GM23338 (cell line): ENCODE measurements around the gene ATP5MC2. TPM values are rescaled to one million over a fixed set of nuclear protein-coding genes. Genes with fewer than 3 reads are reported as not detected.

Source experiments
- ATAC-seq: fragments of 200-7000 bp; cut with Tn5 transposase; 3 replicates; pipeline ENCODE4 v1.9.1; 2020
- DNase-seq: peaks from one replicate; pipeline ENCODE4 v3.0.0-alpha.2; 2015; ENCODE audit warnings: low spot score
- H2AFZ ChIP-seq: fragments of 200-600 bp; sonication (generic); 2 replicates; pipeline ENCODE4 v1.8.0; 2016; ENCODE audit warnings: antibody characterized with exemption, mild to moderate bottlenecking, moderate library complexity
- H3F3A ChIP-seq: fragments of 200-600 bp; sonication (generic); replicated peaks from 2 replicates; pipeline ENCODE4 v1.8.0; 2017; ENCODE audit warnings: antibody characterized with exemption, mixed run types, low read depth
- H3K27ac ChIP-seq: fragments of 200-600 bp; sonication (generic); 2 replicates; pipeline ENCODE4 v1.6.1; 2016; ENCODE audit warnings: low read depth
- H3K27me3 ChIP-seq: fragments of 200-600 bp; sonication (generic); 2 replicates; pipeline ENCODE4 v1.8.0; 2016; ENCODE audit warnings: mild to moderate bottlenecking, mixed run types, moderate library complexity; ENCODE audit not compliant: insufficient read depth
- H3K36me3 ChIP-seq: fragments of 200-600 bp; sonication (generic); 2 replicates; pipeline ENCODE4 v1.8.0; 2016; ENCODE audit warnings: mild to moderate bottlenecking; ENCODE audit not compliant: insufficient read depth
- H3K4me1 ChIP-seq: fragments of 200-600 bp; sonication (generic); 2 replicates; pipeline ENCODE4 v1.8.0; 2016; ENCODE audit warnings: mild to moderate bottlenecking, moderate library complexity; ENCODE audit not compliant: insufficient read depth
- H3K4me2 ChIP-seq: fragments of 200-600 bp; sonication (generic); 2 replicates; pipeline ENCODE4 v1.7.1; 2017; ENCODE audit warnings: mixed run types
- H3K4me3 ChIP-seq: fragments of 200-600 bp; sonication (generic); 2 replicates; pipeline ENCODE4 v1.6.1; 2016; ENCODE audit warnings: mixed run types
- H3K79me2 ChIP-seq: fragments of 200-600 bp; sonication (generic); replicated peaks from 2 replicates; pipeline ENCODE4 v1.8.0; 2017; ENCODE audit warnings: mild to moderate bottlenecking; ENCODE audit not compliant: insufficient read depth
- H3K9me2 ChIP-seq: fragments of 200-600 bp; sonication (generic); 2 replicates; pipeline ENCODE4 v1.8.0; 2017; ENCODE audit not compliant: insufficient read depth
- H4K20me1 ChIP-seq: fragments of 200-600 bp; sonication (generic); replicated peaks from 2 replicates; pipeline ENCODE4 v1.8.0; 2017; ENCODE audit warnings: mild to moderate bottlenecking; ENCODE audit not compliant: insufficient read depth
- H3K27ac Mint-ChIP-seq: 2 replicates; pipeline ENCODE4 v1.8.0; 2020; ENCODE audit warnings: inconsistent platforms, mild to moderate bottlenecking, moderate library complexity, mixed read lengths
- H3K27me3 Mint-ChIP-seq: 3 replicates; pipeline ENCODE4 v1.8.0; 2022; ENCODE audit warnings: low read depth, mild to moderate bottlenecking, moderate library complexity, mixed read lengths, inconsistent platforms; ENCODE audit not compliant: insufficient read depth, poor library complexity
- H3K36me3 Mint-ChIP-seq: 3 replicates; pipeline ENCODE4 v1.8.0; 2021; ENCODE audit warnings: low read depth, mild to moderate bottlenecking, inconsistent platforms, moderate library complexity, mixed read lengths
- H3K4me1 Mint-ChIP-seq: 3 replicates; pipeline ENCODE4 v1.8.0; 2020; ENCODE audit warnings: mild to moderate bottlenecking, inconsistent platforms, mixed read lengths
- H3K4me3 Mint-ChIP-seq: 3 replicates; pipeline ENCODE4 v1.8.0; 2021; ENCODE audit warnings: moderate library complexity, mild to moderate bottlenecking, inconsistent platforms, mixed read lengths
- H3K9me3 Mint-ChIP-seq: 3 replicates; pipeline ENCODE4 v1.8.0; 2020; ENCODE audit warnings: moderate library complexity, mild to moderate bottlenecking, inconsistent platforms, mixed read lengths
- CREB1 ChIP-seq: fragments of 250-450 bp; sonication (Bioruptor Pico); IDR thresholded peaks from 2 replicates; pipeline ENCODE4 v1.5.0; 2020; ENCODE audit warnings: low read depth, mild to moderate bottlenecking, moderate library complexity
- CTCF ChIP-seq, 2 experiments: fragments of 200-600 bp in 1 of 2; sonication (generic) in 1 of 2; conservative IDR thresholded peaks; 2 replicates each; pipeline versions ENCODE4 v1.5.1 to v1.6.1; 2016 to 2017; ENCODE audit warnings: antibody characterized with exemption in 2 of 2, low read depth in 2 of 2, mild to moderate bottlenecking in 2 of 2, moderate library complexity in 1 of 2
- ETS1 ChIP-seq: IDR thresholded peaks from 2 replicates; pipeline ENCODE4 v1.6.1; 2016; ENCODE audit warnings: antibody characterized with exemption
- EZH2 ChIP-seq: fragments of 200-600 bp; sonication (generic); IDR thresholded peaks from one replicate; pipeline ENCODE4 v1.8.0; 2017; ENCODE audit warnings: antibody characterized with exemption, mild to moderate bottlenecking, low read depth; ENCODE audit not compliant: unreplicated experiment
- EZH2phosphoT487 ChIP-seq: fragments of 200-600 bp; sonication (generic); IDR thresholded peaks from one replicate; pipeline ENCODE4 v1.8.1; 2018; ENCODE audit warnings: antibody characterized with exemption; ENCODE audit not compliant: unreplicated experiment
- JUNB ChIP-seq: IDR thresholded peaks from one replicate; pipeline ENCODE4 v1.6.1; 2016; ENCODE audit warnings: antibody characterized with exemption; ENCODE audit not compliant: unreplicated experiment
- NANOG ChIP-seq: IDR thresholded peaks from 2 replicates; pipeline ENCODE4 v1.6.1; 2016; ENCODE audit warnings: antibody characterized with exemption, borderline replicate concordance
- POLR2AphosphoS5 ChIP-seq: IDR thresholded peaks from 2 replicates; pipeline ENCODE4 v1.6.1; 2016; ENCODE audit warnings: antibody characterized with exemption, low read depth
- REST ChIP-seq: IDR thresholded peaks from one replicate; pipeline ENCODE4 v1.6.1; 2018; ENCODE audit warnings: antibody characterized with exemption; ENCODE audit not compliant: unreplicated experiment
- STAT1 ChIP-seq: IDR thresholded peaks from one replicate; pipeline ENCODE4 v1.6.1; 2016; ENCODE audit warnings: antibody characterized with exemption; ENCODE audit not compliant: unreplicated experiment
- ZNF114 ChIP-seq: fragments of 250-450 bp; sonication (Bioruptor Pico); IDR thresholded peaks from 2 replicates; pipeline ENCODE4 v1.5.0; 2020; ENCODE audit warnings: mild to moderate bottlenecking, moderate library complexity
- ZNF331 ChIP-seq: fragments of 250-450 bp; sonication (Bioruptor Pico); IDR thresholded peaks from 2 replicates; pipeline ENCODE4 v1.5.0; 2020; ENCODE audit warnings: low read depth, mild to moderate bottlenecking, moderate library complexity
- ZNF462 ChIP-seq: fragments of 250-450 bp; sonication (Bioruptor Pico); IDR thresholded peaks from 2 replicates; pipeline ENCODE4 v1.5.0; 2020; ENCODE audit warnings: mild to moderate bottlenecking, moderate library complexity
- polyA plus RNA-seq: library from polyadenylated mRNA; unstranded; fragments of >200 nt; fragmentation: Nextera tagmentation; extraction: Ambion mirVana; gene quantifications from 2 replicates; pipeline ENCODE4 v1.2.1, GENCODE V29; 2016
- total RNA-seq: library from RNA; depleted of rRNA; stranded (reverse); fragments of >200 nt; shearing (Covaris generic); gene quantifications from 2 replicates; pipeline ENCODE4 v1.2.3, GENCODE V29; 2014

Gene ATP5MC2
- total and polyA plus RNA-seq, 2 experiments from 2014 or later: 362 to 821 TPM

GRCh38 chr12:53717319-53717718 lies 41.4 kb upstream of the ATP5MC2 start:
- H3K9me3 Mint-ChIP-seq: no peaks in the 10 kb centered on the region
- no peak overlapping the region for H3K27ac Mint-ChIP-seq
- no peaks in the 10 kb centered on the region for H3F3A ChIP-seq

More at GRCh38 chr12:53717319-53717718, 41.4 kb upstream of the ATP5MC2 start:
- Histone ChIP-seq H3K9me2 (no peaks in the 10 kb centered on the region), H3K4me1 (no peaks in the 10 kb centered on the region), H3K4me2 (no peak overlapping the region), H3K4me3 (no peak overlapping the region), H4K20me1 (no peaks in the 10 kb centered on the region), H3K27me3 (no peaks in the 10 kb centered on the region), H3K36me3 (no peaks in the 10 kb centered on the region), H3K79me2 (no peaks in the 10 kb centered on the region), H2AFZ (no peak overlapping the region), H3K27ac (no peak overlapping the region)
- DNase-seq: no peak
- ATAC-seq: no peak
- Mint-ChIP-seq H3K27me3 (peaks cover 5% of the 10 kb centered on the region), H3K4me3 (no peak overlapping the region), H3K4me1 (peaks cover 7% of the 10 kb centered on the region; the same call in 2 of the 3 replicates), H3K36me3 (no peaks in the 10 kb centered on the region)
- TF ChIP-seq REST (no peak), STAT1 (no peak), JUNB (no peak), EZH2 (no peak), ZNF462 (no peak), CREB1 (CRISPR knock-in tag) (no peak), CTCF (conservative IDR thresholded peaks at IDR 0.05; ENCODE audit: low read depth in 2 of 2) (no peak), POLR2AphosphoS5 (no peak), ETS1 (no peak), NANOG (no peak), ZNF114 (CRISPR knock-in tag) (no peak), EZH2phosphoT487 (no peak), ZNF331 (CRISPR knock-in tag) (no peak)
